ENCODE data around the gene LSS.
A peak's percentile ranks its signal among the peaks of the same experiment; 100 is the strongest.

LSS gene

DNA sequence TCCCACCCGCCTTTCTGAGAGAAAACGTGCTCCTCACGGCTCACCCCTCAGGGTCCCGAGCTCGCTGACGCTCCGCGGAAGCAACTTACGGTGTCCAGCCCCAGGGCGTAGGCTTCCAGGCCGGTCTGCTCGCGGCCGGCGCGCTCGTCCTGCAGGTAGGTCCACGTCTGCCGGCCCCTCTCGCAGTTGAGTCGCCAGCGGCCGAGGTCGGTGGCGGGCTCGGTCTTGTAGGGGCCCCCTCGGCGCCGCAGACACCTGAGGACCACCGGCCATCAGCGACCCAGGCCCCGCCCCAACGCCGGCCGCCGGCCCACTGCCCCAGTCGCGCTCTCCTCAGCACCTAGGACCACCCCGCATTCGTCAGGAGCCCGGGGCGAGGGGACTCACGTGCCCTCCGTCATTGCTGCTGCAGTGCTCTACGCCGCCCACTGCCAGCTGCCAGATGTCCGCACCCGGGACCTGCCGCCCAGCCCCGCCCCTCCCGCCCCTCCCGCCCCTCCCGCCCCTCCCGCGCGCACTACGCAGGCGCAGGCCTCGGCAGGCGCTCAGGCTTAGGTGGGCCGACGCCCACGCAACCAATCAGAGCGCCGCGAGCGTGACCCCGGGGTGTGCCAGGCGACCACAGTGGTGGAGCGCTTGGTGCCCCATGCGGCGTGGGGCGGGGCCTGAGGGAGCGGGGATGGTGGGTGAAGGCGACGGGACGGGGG is at the start of gene LSS:
TSS of gene LSS (minus strand) at position 430 of the 707 bp plus-strand sequence. CDS start at position 401, 29 bp downstream.
- peak; percentile 78 to 88 for DNase-seq

DNA sequence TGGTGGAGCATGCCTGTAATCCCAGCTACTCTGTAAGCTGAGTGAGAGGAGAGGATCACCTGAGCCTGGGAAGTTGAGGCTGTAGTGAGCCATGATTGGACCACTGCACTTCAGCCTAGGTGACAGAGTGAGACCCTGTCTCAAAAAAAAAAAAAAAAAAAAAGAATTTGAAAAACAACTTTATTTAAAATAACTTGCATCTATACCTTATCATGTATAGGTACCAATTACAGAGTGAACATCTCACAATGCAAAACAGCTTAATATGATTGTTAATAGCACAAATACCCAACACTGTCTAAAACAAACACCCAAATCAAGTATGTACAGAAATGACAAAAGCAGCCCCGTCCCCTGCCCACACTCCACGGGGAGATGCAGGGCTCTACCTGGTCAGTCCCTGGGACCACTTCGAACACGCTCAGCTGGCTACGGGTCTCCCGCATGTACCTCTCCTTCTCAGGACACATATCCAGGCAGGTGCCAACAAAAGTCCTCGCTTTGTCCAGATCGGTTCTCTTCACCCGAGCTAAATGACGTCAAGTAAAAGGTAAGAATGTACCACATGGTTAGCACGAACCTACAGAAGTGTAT is 46.3 kb upstream of the LSS start:
- DNase-seq = no peak

DNA sequence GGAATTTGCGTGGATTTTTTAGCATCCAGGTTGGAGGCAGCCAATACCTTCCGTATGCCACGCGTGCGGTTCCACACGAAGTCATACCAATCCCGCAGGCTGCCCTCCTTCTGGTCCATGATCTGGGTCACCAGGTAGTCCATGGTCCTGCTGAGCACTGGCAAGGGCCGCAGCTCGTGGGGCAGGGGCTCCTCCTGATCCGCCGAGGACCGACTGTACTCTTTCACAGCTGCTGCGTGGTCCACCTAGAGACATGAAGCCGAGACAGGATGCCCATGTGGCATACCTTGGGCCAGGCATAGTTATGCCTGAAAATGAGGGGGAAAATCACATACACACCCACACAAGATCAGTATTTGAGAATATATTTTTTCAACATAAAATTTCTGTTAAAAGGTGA is 44.8 kb upstream of the LSS start:
- no peak for DNase-seq

DNA sequence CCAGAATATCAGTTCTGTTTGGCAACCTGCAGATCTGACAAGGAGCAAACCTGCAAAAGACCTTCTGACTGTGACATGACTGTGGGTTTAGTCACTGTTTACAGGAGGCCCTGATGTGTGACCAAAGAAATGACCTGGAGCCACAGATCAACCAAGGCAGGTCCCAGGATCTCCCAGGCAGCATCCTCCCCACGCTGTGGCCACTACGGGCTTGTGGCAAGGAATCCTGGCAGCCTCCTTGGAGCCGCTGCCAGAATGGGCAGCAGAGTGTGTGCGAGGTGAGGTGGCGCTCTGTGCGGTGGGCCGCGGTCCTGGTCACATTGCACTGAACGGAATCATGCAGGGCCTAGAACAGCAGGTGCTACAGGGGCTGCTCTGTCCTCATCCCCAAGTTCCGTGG is 40.9 kb upstream of the LSS start:
- DNase-seq = no peak

DNA sequence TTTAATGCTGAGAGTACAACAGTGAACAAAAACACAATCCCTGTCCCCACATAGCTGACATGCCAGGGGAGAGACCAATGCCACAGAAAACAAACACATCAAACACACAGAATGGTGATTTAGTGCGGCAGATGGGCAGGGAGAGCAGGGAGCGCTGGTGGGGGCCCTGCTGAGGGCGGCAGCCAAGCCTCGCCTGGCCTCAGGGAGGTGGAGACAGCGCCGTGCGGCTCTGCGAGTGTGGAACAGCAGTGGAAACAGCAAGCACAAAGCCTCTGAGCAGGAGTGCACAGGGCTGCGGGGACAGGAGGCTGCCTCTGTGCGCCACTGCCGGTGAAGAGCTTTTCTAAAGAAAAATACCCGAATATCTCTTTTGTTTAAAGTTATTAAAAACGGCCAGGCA is 39.8 kb upstream of the LSS start:
- DNase-seq = no peak

DNA sequence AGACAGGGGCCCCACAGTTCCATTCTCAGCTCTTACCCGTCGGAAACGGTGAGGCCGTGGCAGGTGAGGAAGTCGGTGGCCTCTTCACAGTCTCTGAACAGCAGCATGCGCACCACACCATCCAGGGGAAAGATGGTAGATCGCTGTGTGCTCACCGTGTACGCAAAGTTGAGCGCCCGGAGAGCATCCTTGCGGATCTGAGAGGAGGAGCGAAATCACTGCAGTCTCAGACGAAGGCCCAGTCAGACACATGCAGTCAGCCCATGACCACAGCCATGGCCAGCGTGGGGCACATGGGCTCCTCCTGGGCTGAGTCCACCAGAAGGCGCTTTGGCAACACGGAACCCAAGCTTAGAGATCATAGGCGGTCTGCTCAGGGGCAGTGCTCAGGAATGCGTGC is 38.4 kb upstream of the LSS start:
- no peak for DNase-seq

DNA sequence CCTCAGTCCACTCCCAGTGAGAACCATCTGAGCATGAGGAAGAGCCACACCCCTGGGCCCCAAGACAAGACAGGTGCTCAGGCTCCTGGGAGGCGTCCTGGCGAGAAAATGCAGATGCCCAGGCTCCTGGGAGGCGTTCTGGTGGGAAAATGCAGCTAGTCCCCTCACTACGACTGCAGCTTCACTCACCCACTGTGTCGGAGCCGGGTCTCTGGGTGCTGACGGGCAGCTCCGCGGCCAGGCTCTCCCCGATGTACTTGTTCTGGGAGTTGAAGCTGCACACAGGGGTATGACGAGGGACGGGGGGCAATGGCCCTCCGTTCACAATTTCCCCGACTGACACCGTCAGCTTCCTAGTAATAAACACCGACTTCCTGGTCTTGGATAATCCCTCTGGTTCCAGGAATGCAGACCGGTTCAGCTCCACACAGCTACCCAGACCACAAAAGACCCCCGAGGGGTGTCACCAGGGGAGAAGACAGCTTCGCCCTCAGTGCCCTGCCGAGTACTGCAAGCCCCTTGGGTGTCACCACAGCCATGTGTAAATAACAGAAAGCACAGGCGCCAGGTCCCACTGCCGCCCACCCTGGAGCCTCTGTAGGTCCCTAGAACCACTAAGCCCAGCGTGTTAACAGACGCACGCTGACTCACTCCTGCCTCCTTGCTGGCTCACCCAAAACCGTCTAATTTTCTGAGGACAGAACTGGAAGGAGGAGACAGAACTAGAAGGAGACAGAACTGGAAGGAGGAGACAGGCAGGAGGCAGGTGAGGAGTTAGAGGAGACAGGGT is 37.4 kb upstream of the LSS start:
- no peak for DNase-seq

DNA sequence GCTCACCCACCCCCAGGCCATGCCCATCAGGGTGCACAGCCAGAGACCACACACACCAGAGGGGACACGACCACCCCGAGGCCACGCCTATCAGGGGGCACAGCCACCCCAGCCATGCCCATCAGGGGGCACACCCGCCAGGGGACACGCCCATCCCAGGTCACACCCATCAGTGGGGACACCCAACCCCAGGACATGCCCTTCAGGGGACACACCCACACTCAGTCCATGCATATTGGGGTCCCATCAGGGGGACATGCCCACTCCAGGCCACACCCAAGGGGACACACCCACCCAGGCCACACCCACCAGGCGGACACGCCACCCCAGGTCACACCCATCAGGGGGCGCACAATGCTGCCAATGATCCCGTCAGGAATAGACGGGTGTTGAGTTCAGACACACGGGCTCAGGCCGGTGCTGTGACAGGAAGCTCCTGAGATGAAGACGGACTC is 36.1 kb upstream of the LSS start:
- DNase-seq = no peak

DNA sequence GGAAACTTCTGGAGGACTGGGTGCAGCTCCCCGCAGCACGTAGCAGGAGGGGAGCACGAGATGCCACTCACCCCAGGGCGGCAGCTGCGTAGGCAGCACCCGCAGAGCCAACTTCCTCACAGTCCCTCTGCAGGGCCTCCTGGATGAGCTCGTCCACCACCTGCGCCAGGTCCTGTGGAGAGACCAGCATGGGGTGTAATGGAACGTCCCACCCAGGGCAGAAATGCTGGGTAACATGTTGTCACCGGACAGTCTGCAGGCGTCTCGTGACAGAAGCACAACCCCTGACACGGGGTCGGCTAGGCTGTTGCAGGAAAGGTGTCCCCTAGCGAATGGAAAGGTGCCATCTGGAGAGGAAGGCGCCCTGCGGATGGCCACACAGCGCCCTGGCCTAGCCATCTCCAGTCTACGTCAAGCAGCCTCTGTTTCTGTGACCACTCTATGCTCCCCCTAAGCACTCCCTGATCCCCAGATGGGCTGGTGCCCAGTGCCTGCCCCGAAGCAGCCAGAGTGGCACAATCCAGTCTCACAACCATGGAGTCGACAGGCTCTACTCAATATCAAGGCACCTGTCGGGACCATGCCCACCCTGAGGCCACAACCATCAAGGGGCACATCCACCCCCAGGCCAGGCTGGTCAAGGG is 35.6 kb upstream of the LSS start:
- DNase-seq = no peak

DNA sequence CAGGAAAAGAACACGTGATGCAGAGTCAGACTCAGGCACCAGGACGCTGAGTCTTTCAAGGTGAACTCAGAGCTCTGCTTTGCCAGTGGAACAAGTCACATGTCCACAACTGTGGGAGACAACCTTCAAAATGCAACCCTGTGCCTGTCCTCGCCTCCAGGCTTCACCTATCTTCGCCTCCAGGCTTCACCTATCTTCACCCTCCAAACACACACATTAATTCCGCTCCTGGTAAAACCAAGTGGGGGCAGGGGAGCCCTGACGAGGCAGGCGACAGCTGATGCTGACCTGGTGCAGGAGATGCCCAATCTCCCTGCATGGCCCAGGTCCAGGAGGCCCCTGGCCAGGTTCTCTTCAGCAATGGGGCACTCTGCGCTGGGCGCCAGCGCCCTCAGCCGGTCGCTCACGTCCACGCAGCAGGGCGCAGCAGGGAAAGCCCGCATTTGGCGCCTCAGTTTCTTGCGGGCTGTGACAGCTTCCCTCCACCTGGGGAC is 28.0 kb upstream of the LSS start:
- DNase-seq = no peak

DNA sequence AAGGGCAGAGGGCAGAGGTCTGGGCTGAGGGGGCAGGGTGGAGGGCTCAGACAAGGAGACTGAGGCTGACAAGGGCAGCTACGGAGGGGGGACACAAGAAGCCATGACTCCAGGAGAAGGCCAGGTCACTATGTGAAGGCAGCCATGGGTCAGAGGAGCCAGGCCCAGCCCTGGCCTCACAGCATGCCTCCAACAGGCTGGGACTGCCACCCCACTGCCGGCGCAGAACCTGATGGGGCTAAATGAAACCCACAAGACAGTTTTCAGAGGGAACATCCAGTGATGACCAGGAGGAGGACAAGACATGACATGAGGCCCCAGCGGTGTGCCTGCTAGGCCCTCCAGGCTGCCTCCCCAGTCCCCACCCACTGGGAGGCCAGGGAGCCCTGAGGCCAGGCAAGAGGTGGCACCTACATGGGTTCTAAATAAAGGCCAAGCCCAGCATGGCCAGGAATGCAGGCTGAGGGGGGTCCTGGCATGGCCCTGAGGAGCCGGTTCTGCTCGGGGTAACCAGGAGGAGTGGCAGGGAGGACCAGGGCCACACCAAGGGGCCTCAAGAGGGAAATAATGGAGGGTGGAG is 27.3 kb upstream of the LSS start:
- no peak for DNase-seq

DNA sequence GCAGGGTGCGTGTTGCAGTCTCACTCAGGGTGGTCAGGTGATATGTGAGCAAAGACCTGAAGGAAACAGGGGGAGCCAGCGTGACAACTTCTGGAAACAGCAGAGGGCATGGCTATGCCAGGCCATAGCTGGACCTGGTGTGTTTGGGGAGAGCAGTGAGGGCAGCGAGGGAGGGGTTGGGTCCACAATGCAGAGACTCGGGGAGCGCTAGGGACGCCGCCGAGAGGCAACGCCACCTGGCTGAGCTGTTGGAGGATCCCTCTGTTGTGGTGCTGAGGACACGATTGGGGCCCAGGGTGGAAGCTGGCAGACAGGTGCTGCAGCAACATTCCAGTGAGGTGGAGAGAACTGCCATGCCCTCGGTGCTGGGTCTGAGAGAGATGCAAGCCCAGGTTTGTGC is 26.6 kb upstream of the LSS start:
- no peak for DNase-seq

DNA sequence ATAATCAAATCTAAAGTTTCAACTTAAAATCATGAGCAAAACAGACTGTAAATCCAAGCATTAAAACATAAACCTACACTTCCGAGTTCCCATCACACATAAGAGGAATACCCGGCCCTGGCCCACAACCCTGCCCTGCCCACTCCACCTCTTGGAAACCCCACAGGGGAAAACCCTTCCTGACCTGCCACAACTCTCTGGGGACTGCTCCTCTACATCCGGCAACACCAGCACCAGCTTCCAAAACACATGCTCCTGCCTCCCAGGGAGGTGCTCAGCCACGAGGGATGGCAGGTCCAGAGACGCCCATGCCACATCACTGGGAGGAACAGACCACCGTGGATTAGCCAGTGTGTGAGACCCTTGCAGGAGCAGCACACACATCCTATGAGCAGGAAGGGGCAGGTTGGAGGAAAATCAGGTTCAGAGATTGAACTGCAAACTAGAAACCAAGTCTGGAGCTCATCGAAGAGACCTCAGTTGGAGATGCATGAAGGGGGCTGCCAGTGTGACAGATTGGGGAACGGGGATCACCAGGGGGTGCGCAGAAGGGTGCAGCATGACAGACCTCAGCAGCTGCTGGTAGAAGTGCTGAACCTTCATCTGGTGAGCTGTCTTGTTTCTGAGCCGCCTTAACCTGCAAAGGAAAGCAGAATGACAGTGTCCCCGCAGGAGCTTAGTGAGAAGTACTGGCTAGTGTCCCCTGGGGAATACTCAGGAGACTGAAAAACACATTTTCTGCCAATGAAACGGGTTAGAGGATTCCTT is 25.8 kb upstream of the LSS start:
- no peak for DNase-seq

DNA sequence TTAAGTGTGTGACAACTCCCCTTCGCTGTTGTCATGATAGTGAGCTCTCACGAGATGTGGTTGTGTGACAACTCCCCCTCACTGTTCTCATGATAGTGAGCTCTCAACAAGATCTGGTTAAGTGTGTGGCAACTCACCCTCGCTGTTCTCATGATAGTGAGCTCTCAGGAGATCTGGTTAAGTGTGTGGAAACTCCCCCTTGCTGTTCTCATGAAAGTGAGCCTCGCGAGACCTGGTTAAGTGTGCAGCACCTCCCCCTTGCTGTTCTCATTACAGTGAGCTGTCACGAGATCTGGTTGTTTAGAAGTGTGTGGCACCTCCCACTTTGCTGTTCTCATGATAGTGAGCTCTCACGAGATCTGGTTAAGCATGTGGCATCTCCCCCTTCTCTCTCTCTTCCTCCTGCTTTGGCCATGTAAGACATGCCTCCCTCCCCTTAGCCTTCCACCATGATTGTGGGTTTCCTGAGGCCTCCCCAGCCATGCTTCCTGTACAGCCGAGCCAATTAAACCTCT is 25.1 kb upstream of the LSS start:
- DNase-seq = peak in 1 of 2 donors; percentile 30

DNA sequence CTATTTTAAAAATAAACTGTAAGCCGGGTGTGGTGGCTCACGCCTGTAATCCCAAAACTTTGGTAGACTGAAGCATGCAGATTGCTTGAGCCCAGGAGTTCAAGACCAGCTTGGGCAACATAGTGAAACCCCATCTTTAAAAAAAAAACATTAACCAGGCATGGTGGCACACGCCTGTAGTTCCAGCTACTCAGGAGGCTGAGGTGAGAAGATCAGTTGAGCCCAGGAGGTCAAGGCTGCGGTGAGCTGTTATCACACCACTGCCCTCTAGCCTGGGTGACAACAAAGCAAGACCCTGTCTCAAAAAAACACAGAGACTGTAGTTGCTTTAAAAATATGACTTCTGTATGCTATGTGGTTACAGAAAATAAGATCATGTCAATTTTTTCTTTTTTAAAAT is 24.3 kb upstream of the LSS start:
- DNase-seq = no peak

DNA sequence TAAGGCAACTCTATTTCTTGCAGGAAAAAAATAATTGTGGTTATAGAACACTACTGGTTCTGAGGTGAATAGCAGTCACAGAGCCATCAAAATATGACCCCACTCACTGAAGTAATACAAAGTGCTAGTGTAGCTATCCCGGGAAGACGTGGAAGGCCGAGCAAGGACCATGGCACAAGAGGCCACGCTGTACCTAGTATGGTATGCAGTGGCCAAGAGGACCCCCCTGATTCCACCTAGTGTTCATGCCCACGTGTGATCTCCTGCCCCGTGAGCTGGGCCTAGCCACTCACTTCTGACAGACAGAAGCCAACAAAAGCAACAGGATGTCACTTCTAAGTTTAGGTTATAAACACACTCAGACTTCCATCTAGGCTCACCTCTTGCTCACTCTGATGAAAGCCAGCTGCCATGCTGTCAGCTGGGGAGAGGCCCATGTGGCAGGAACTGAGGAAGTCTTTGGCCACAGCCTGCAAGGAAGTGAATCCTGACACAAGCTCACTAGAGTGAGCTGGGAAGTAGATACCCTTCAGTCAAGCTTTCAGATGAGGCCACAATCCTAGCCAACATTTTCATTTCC is 21.7 kb upstream of the LSS start:
- no peak for DNase-seq

DNA sequence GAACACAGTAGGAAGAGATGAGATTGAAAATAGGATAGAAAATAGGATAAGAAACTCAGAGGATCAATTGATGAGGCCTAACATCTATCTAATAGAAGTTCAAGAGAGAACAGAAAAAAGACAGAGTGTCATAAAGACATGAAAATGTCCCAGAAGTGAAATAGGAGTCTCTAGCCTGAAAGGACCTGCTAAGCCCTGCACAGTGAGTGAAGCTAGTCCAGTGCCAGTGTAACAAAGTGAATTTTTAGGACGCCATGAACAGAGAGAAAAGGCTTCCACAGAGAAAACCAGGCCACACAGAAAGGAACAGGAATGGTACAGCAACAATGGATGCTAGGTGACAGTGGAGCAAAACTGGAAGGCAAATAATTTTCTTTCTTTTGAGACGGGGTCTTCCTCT is 20.3 kb upstream of the LSS start:
- no peak for DNase-seq

DNA sequence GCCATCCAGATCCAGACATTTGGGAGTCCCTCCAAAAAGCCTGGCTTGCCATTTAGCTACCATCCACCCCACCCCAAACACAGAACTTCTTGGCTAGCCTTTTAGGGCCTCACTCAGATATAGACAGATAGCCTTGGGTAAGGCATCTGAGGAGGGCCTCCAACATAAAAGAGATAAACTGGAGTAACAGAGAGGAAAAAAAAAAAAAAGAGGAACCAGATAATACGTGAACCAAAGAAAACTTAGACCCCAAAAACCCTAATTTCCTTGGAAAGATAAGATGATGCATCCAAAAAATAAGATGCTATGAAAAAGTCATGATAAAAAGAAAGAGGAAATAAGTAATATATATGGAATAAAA is 19.8 kb upstream of the LSS start:
- DNase-seq = no peak

DNA sequence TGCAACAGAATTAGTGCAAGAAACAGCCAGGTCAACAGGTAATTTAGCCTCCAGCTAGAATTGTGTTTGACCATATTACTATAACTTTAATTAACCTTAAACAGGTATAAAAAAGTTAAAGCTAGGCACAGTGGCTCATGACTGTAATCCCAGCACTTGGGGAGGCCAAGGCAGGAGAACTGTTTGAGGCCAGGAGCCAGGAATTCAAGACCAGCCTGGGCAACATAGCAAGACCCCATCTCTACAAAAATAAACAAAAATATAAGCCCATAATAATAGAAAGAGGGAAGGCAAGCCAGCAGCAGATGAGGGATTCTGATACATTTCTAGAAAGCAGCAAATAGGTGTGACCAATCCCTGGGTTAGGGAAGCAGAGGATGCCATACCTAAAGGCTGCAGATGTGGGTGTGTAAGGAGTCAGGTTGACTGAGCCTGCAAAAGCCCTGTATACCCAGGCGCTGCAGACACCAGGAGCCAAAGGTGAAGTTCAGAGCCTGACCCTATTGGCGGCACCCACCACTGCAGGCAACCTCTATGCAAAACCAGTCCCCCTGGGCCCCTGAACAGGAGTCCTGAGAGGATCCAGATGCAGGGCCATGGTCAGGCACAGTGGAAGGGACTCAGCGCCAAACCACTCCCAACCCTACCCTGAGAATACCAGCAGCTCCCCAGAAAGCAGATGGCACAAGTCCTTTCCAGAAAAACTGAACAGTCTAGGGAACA is 19.3 kb upstream of the LSS start:
- no peak for DNase-seq

DNA sequence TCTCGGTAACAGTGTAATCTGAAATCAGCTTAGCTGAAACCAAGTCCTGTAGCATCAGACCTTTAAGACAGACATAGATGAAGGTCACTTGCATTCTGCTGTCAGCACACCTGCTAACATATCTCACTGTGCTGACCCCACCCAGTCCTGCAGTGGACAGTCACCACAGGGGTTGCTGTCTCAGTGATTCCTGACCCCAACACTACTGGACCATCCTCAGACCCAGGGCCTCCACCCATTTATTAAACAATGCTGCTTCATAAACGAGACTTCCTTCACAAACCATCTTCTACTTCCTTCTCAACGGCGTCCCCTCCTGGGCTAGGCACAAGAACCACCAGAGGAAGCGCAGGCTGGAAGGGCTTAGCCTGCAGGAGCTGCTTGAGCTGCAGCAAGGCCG is 17.8 kb upstream of the LSS start:
- no peak for DNase-seq
